Naive thymus-derived CD4-positive, alpha-beta T cell (primary cell): Measurements from ENCODE around the gene DYSF. TPM values are rescaled to one million over a fixed set of nuclear protein-coding genes. Genes with fewer than 3 reads are reported as not detected.

ENCODE experiments used
- ATAC-seq: fragments of 150-1000 bp; cut with Tn5 transposase; 2 replicates; pipeline ENCODE4 v1.10.0; 2021; ENCODE audit warnings: mild to moderate bottlenecking, moderate library complexity
- CTCF ChIA-PET: fragments of 350-600 bp; sonication (Branson Sonifier 250); formaldehyde crosslinking; loops from one replicate; lab custom pipeline; 2021; ENCODE audit warnings: antibody characterized with exemption; lab: Charles Lee
- POLR2A ChIA-PET: fragments of 350-600 bp; sonication (Branson Sonifier 250); formaldehyde crosslinking; loops from one replicate; lab custom pipeline; 2021; ENCODE audit warnings: antibody characterized with exemption, inconsistent platforms; lab: Charles Lee
- DNase-seq, 9 donors: peaks; one replicate each; pipeline versions ENCODE4 v3.0.0 to v3.0.0-alpha.2; 2020 to 2022; ENCODE audit warnings: mixed read lengths in 1 of 9
- H3K27ac ChIP-seq: one replicate; pipeline ENCODE4 v1.7.0; 2013; ENCODE audit warnings: mild to moderate bottlenecking, low read depth, low read length, moderate library complexity
- H3K27me3 ChIP-seq, 2 donors: one replicate each; pipeline ENCODE4 v1.7.0; 2013; ENCODE audit warnings: low read length in 2 of 2, mild to moderate bottlenecking in 2 of 2, moderate library complexity in 2 of 2; ENCODE audit not compliant: control insufficient read depth in 2 of 2, insufficient read depth in 2 of 2
- H3K36me3 ChIP-seq, 3 experiments: 1 replicate in 2 of 3; 2 replicates in 1 of 3; pipeline ENCODE4 v1.7.0; 2013; ENCODE audit warnings: low read length in 3 of 3, mild to moderate bottlenecking in 3 of 3, moderate library complexity in 1 of 3; ENCODE audit not compliant: insufficient read depth in 3 of 3, control insufficient read depth in 2 of 3
- H3K4me1 ChIP-seq, 2 donors: one replicate each; pipeline ENCODE4 v1.7.0; 2013; ENCODE audit warnings: low read length in 2 of 2, mild to moderate bottlenecking in 2 of 2, moderate library complexity in 1 of 2; ENCODE audit not compliant: control insufficient read depth in 2 of 2, insufficient read depth in 2 of 2
- H3K4me3 ChIP-seq: 2 replicates; pipeline ENCODE4 v1.7.0; 2013; ENCODE audit warnings: mild to moderate bottlenecking, low read length
- H3K9me3 ChIP-seq, 3 experiments: 1 replicate in 2 of 3; 2 replicates in 1 of 3; pipeline ENCODE4 v1.7.0; 2013; ENCODE audit warnings: low read length in 3 of 3; ENCODE audit not compliant: control insufficient read depth in 2 of 3
- H3K27ac Mint-ChIP-seq, 9 donors: one replicate each; pipeline ENCODE4 v1.8.0; 2020 to 2022; ENCODE audit warnings: mixed read lengths in 9 of 9, mild to moderate bottlenecking in 8 of 9, moderate library complexity in 5 of 9, inconsistent platforms in 2 of 9
- H3K27me3 Mint-ChIP-seq, 5 donors: one replicate each; pipeline ENCODE4 v1.8.0; 2021 to 2022; ENCODE audit warnings: mixed read lengths in 5 of 5, mild to moderate bottlenecking in 1 of 5
- H3K36me3 Mint-ChIP-seq, 5 donors: one replicate each; pipeline ENCODE4 v1.8.0; 2020 to 2022; ENCODE audit warnings: mixed read lengths in 5 of 5, mild to moderate bottlenecking in 3 of 5, inconsistent platforms in 1 of 5
- H3K4me1 Mint-ChIP-seq, 7 donors: one replicate each; pipeline ENCODE4 v1.8.0; 2020 to 2022; ENCODE audit warnings: mixed read lengths in 7 of 7, mild to moderate bottlenecking in 3 of 7, inconsistent platforms in 1 of 7
- H3K4me3 Mint-ChIP-seq, 10 donors: one replicate each; pipeline ENCODE4 v1.8.0; 2020 to 2022; ENCODE audit warnings: mild to moderate bottlenecking in 10 of 10, mixed read lengths in 10 of 10, moderate library complexity in 6 of 10, inconsistent platforms in 2 of 10
- H3K9me3 Mint-ChIP-seq, 11 donors: one replicate each; pipeline ENCODE4 v1.8.0; 2020 to 2022; ENCODE audit warnings: mixed read lengths in 11 of 11, mild to moderate bottlenecking in 4 of 11, inconsistent platforms in 1 of 11, moderate library complexity in 1 of 11
- intact Hi-C, 2 donors: fragments of 100-400 bp; cut with micrococcal nuclease; formaldehyde crosslinking; loops; one replicate each; pipeline ENCODE4 v1.15.1; 2023
- polyA plus RNA-seq, 2 donors: library from polyadenylated mRNA; unstranded; fragments of 300-500 nt; fragmentation: Illumina TruSeq; gene quantifications; one replicate each; pipeline ENCODE4 v1.2.3, GENCODE V29; 2021
- total RNA-seq, 6 experiments: library from RNA in 5 of 6; stranded (reverse) in 5 of 6; gene quantifications; 1 replicate in 5 of 6; 2 replicates in 1 of 6; pipeline ENCODE4 v1.2.3 and lab custom pipeline; 2021 to 2026

The DYSF gene
- total and polyA plus RNA-seq, 7 experiments from 2014 or later: 0.14 to 28.2 (median 0.32) TPM; not detected in 2

- no peak overlapping the region for H3K4me3 ChIP-seq
- H3K27ac ChIP-seq: no peak overlapping the region
- no peak overlapping the region for H3K4me3 Mint-ChIP-seq
- no peak overlapping the region for H3K27ac Mint-ChIP-seq
- ATAC-seq (no peak), DNase-seq (no peak)
- H3K4me1 Mint-ChIP-seq: peaks cover 0 to 13% (median 8%) of the 10 kb centered on the region in 7 donors
- peaks cover 0 to 7% of the 10 kb centered on the region in 2 donors for H3K27me3 ChIP-seq
- ChIA-PET POLR2A (no interaction called here), CTCF (no interaction called here)
- peaks cover 0 to 8% (median 0%) of the 10 kb centered on the region in 3 experiments for H3K9me3 ChIP-seq
- intact Hi-C loops: no loop called here
- H3K4me1 ChIP-seq: no peaks in the 10 kb centered on the region
- no peaks in the 10 kb centered on the region for H3K36me3 ChIP-seq
- H3K9me3 Mint-ChIP-seq: peaks cover 0 to 5% (median 0%) of the 10 kb centered on the region in 11 donors
- H3K27me3 Mint-ChIP-seq: peaks cover 25 to 29% (median 27%) of the 10 kb centered on the region in 5 donors
- H3K36me3 Mint-ChIP-seq: no peaks in the 10 kb centered on the region
These were observed 11.0 kb downstream of the DYSF start for GRCh38 chr2:71464389-71464788.

- no peak for ATAC-seq
- H3K27me3 ChIP-seq: peaks cover 0 to 7% of the 10 kb centered on the region in 2 donors
- peaks cover 32 to 35% (median 33%) of the 10 kb centered on the region in 5 donors for H3K27me3 Mint-ChIP-seq
- no peak overlapping the region for H3K4me3 Mint-ChIP-seq
- H3K9me3 Mint-ChIP-seq: peaks cover 0 to 5% (median 0%) of the 10 kb centered on the region in 11 donors
- ChIA-PET CTCF (no interaction called here), POLR2A (no interaction called here)
- DNase-seq: no peak
- H3K4me1 ChIP-seq: no peaks in the 10 kb centered on the region
- no peaks in the 10 kb centered on the region for H3K36me3 ChIP-seq
- no peak overlapping the region for H3K4me3 ChIP-seq
- intact Hi-C loops: no loop called here
- H3K9me3 ChIP-seq: peaks cover 0 to 8% (median 0%) of the 10 kb centered on the region in 3 experiments
- no peak overlapping the region for H3K27ac Mint-ChIP-seq
- H3K36me3 Mint-ChIP-seq: no peaks in the 10 kb centered on the region
- peaks cover 0 to 13% (median 8%) of the 10 kb centered on the region in 7 donors for H3K4me1 Mint-ChIP-seq
- no peak overlapping the region for H3K27ac ChIP-seq
These were observed 12.0 kb downstream of the DYSF start for GRCh38 chr2:71465356-71465755.

GRCh38 chr2:71465961-71466300 is 12.6 kb downstream of the DYSF start:
- H3K27me3 Mint-ChIP-seq: peaks cover 33 to 35% (median 35%) of the 10 kb centered on the region in 5 donors
- ATAC-seq: no peak
- Histone ChIP-seq H3K4me3 (peak overlapping the region; percentile 62), H3K27ac (no peak overlapping the region), H3K9me3 (peaks cover 0 to 8% (median 0%) of the 10 kb centered on the region in 3 experiments), H3K4me1 (no peaks in the 10 kb centered on the region), H3K36me3 (no peaks in the 10 kb centered on the region), H3K27me3 (peaks cover 0 to 7% of the 10 kb centered on the region in 2 donors)
- no peak for DNase-seq
- intact Hi-C loops: no loop called here
- no peak overlapping the region for H3K27ac Mint-ChIP-seq
- CTCF ChIA-PET: no interaction called here
- H3K4me1 Mint-ChIP-seq: peaks cover 0 to 13% (median 8%) of the 10 kb centered on the region in 7 donors
- no peaks in the 10 kb centered on the region for H3K36me3 Mint-ChIP-seq
- H3K9me3 Mint-ChIP-seq: peaks cover 0 to 5% (median 0%) of the 10 kb centered on the region in 11 donors
- POLR2A ChIA-PET: no interaction called here
- H3K4me3 Mint-ChIP-seq: no peak overlapping the region

DNA sequence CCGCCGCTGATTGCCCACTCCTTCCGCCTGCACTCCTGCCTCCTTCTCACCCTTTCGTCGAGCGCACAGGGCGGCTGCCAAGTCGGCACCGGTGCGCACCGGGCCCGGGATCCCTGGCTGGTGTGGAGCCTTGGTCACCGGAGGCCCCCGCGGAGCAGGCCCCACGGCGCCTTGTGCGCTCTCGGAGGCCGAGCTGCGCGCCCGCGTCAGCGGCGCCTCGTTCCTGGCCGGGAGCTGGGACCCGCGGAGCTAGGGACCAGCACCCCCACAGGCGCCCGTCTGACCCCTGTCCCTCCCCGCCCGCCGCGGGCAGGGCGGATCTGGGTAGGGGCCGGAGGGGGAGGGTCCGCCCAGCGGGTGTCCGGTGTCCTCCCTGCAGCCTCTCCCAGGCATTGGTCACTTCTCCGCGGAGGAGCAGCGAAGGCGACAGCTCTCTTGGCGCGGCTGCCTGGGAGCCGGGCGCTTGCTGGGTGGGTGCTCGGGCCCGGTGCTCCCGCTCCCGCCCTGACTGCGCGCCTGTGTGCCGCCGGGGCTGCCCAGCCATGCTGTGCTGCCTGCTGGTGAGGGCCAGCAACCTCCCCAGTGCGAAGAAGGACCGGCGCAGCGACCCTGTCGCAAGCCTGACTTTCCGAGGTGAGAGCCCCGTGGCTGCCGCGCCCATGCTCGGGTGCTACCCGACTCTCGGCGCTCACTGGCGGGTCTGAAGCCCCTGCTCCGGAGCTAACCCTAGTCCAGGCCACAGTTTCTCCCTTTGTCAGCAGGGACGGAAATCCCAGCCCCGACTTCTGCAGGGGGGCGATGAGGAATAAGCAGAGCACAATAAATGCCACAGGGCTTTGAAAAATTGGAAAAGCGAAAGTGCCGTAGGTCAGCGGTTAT is 13.2 kb downstream of the DYSF start:
- ChIA-PET POLR2A (no interaction called here), CTCF (no interaction called here)
- DNase-seq: no peak
- H3K4me1 ChIP-seq: no peaks in the 10 kb centered on the region
- Mint-ChIP-seq H3K27ac (no peak overlapping the region), H3K4me1 (peaks cover 0 to 13% (median 8%) of the 10 kb centered on the region in 7 donors), H3K36me3 (no peaks in the 10 kb centered on the region), H3K4me3 (peak overlapping the region; percentile 62 to 88 (median 80)), H3K9me3 (no peaks in the 10 kb centered on the region), H3K27me3 (peaks cover 33 to 35% (median 35%) of the 10 kb centered on the region in 5 donors)
- H3K4me3 ChIP-seq: peak overlapping the region; percentile 62
- H3K27ac ChIP-seq: no peak overlapping the region
- peak; percentile 50 for ATAC-seq
- no peaks in the 10 kb centered on the region for H3K36me3 ChIP-seq
- H3K9me3 ChIP-seq: peaks cover 0 to 8% (median 0%) of the 10 kb centered on the region in 3 experiments
- H3K27me3 ChIP-seq: peaks cover 0 to 7% of the 10 kb centered on the region in 2 donors
- intact Hi-C loops: no loop called here

- H3K27ac Mint-ChIP-seq: no peak overlapping the region
- no peaks in the 10 kb centered on the region for H3K4me1 ChIP-seq
These were observed 13.9 kb downstream of the DYSF start for GRCh38 chr2:71467180-71467815.

DNA sequence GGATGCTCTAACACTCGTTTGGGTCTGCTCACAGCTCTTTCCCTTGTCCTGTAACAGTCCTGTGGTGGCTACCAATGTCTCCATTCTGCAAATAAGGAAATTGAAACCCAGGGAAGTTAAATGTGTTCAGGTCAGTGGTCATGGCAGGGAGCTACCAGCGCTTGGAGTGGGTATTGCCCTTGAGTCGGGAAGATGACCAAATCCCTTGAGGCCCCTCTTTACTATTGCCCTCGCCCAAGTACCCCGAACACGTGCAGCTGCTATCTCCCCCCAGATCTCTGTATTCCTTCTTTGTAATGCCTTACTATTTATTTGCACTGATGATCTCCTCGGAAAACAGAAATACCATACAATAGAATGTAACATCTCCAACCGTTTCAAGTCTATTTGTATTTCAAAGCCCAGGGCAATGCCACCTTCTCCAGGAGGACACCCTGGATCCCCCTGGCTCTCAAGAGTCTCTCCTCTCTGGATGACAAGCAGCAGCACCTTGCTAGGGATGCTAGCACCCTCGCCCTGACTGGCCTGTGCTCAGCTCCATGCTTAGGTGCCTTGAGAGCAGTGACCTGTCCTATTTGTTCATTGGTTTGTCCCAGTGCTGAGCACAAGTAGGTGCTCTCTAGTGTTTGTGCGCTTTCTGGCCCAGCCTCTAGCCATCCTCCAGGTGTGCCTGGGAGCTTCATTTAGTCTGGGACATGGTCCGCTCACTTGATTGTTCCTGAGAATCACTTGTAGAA is 15.1 kb downstream of the DYSF start:
- peak overlapping the region in 2 of 10 donors; percentile 2 to 29 for H3K4me3 Mint-ChIP-seq
- H3K27ac Mint-ChIP-seq: no peak overlapping the region
- H3K4me1 Mint-ChIP-seq: peaks cover 0 to 13% (median 8%) of the 10 kb centered on the region in 7 donors
- DNase-seq (no peak), ATAC-seq (no peak)
- Histone ChIP-seq H3K9me3 (no peaks in the 10 kb centered on the region), H3K36me3 (no peaks in the 10 kb centered on the region), H3K27me3 (peaks cover 0 to 7% of the 10 kb centered on the region in 2 donors), H3K4me1 (no peaks in the 10 kb centered on the region), H3K27ac (no peak overlapping the region), H3K4me3 (no peak overlapping the region)
- POLR2A ChIA-PET: no interaction called here
- intact Hi-C loops: no loop called here
- CTCF ChIA-PET: no interaction called here
- H3K36me3 Mint-ChIP-seq: no peaks in the 10 kb centered on the region
- H3K9me3 Mint-ChIP-seq: no peaks in the 10 kb centered on the region
- peaks cover 34 to 45% (median 38%) of the 10 kb centered on the region in 5 donors for H3K27me3 Mint-ChIP-seq

More at GRCh38 chr2:71467180-71467815, 13.9 kb downstream of the DYSF start:
- Mint-ChIP-seq H3K4me3 (peak overlapping the region; percentile 62 to 88 (median 80)), H3K36me3 (no peaks in the 10 kb centered on the region), H3K4me1 (peaks cover 0 to 13% (median 8%) of the 10 kb centered on the region in 7 donors), H3K27me3 (peaks cover 33 to 35% (median 35%) of the 10 kb centered on the region in 5 donors), H3K9me3 (no peaks in the 10 kb centered on the region)
- intact Hi-C loops: no loop called here
- DNase-seq: no peak
- ChIA-PET POLR2A (no interaction called here), CTCF (no interaction called here)
- peak overlapping the region; percentile 62 for H3K4me3 ChIP-seq
- peaks cover 0 to 7% of the 10 kb centered on the region in 2 donors for H3K27me3 ChIP-seq
- peaks cover 0 to 8% (median 0%) of the 10 kb centered on the region in 3 experiments for H3K9me3 ChIP-seq
- H3K27ac ChIP-seq: no peak overlapping the region
- ATAC-seq: no peak
- H3K36me3 ChIP-seq: no peaks in the 10 kb centered on the region
